ENCODE data around the gene CALD1.

The CALD1 gene

GRCh38 chr7:134933460-134934068, 154.1 kb downstream of the CALD1 start:
- no peak for DNase-seq (ENCODE audit: low spot score)
- no peak for TF ChIP-seq CTCF (IDR thresholded peaks at IDR 0.05; ENCODE audit: borderline replicate concordance, control extremely low read depth, extremely low read depth, insufficient read depth, missing control alignments)
- in situ Hi-C loops (cut with MboI; ENCODE audit: low sequenced_read_pairs, unreplicated experiment): no loop called here

- no peak for DNase-seq (ENCODE audit: low spot score)
- in situ Hi-C loops (cut with MboI; ENCODE audit: low sequenced_read_pairs, unreplicated experiment): no loop called here
- no peak for TF ChIP-seq CTCF (IDR thresholded peaks at IDR 0.05; ENCODE audit: borderline replicate concordance, control extremely low read depth, extremely low read depth, insufficient read depth, missing control alignments)
Measured at GRCh38 chr7:134935701-134936100, 156.3 kb downstream of the CALD1 start.

GRCh38 chr7:134936893-134937510, 157.6 kb downstream of the CALD1 start:
- no peak for TF ChIP-seq CTCF (IDR thresholded peaks at IDR 0.05; ENCODE audit: borderline replicate concordance, control extremely low read depth, extremely low read depth, insufficient read depth, missing control alignments)
- DNase-seq (ENCODE audit: low spot score): no peak
- in situ Hi-C loops (cut with MboI; ENCODE audit: low sequenced_read_pairs, unreplicated experiment): no loop called here

GRCh38 chr7:134938141-134938540, 158.7 kb downstream of the CALD1 start:
- in situ Hi-C loops (cut with MboI; ENCODE audit: low sequenced_read_pairs, unreplicated experiment): no loop called here
- no peak for TF ChIP-seq CTCF (IDR thresholded peaks at IDR 0.05; ENCODE audit: borderline replicate concordance, control extremely low read depth, extremely low read depth, insufficient read depth, missing control alignments)
- DNase-seq (ENCODE audit: low spot score): no peak

GRCh38 chr7:134939136-134939535, 159.7 kb downstream of the CALD1 start:
- no peak for TF ChIP-seq CTCF (IDR thresholded peaks at IDR 0.05; ENCODE audit: borderline replicate concordance, control extremely low read depth, extremely low read depth, insufficient read depth, missing control alignments)
- in situ Hi-C loops (cut with MboI; ENCODE audit: low sequenced_read_pairs, unreplicated experiment): no loop called here
- no peak for DNase-seq (ENCODE audit: low spot score)

GRCh38 chr7:134940729-134941128, 161.3 kb downstream of the CALD1 start:
- DNase-seq (ENCODE audit: low spot score): no peak
- in situ Hi-C loops (cut with MboI; ENCODE audit: low sequenced_read_pairs, unreplicated experiment): loop anchor here (10.0 kb wide), 1 partner anchor 326 kb away; no protein-coding TSS in a partner anchor
- TF ChIP-seq CTCF (IDR thresholded peaks at IDR 0.05; ENCODE audit: borderline replicate concordance, control extremely low read depth, extremely low read depth, insufficient read depth, missing control alignments): no peak

Measured in GM13976 (cell line).